Measurements from ENCODE around the gene DENND2C.

The DENND2C gene

GRCh38 chr1:114547076-114547475, 122.8 kb downstream of the DENND2C start:
- H3K36me3 ChIP-seq (ENCODE audit: insufficient read depth, low read length), result no peaks in the 10 kb centered on the region
- no peak overlapping the region for H3K9ac ChIP-seq (ENCODE audit: low read length)
- no peaks in the 10 kb centered on the region for H3K9me3 ChIP-seq (ENCODE audit: low read length)
- no peaks in the 10 kb centered on the region for H4K20me1 ChIP-seq (ENCODE audit: insufficient read depth, low read length)
- H2AFZ ChIP-seq (ENCODE audit: low read length), result no peak overlapping the region
- no peaks in the 10 kb centered on the region for H3K79me2 ChIP-seq (ENCODE audit: insufficient read depth, low read length)
- TF ChIP-seq EZH2 (IDR thresholded peaks at IDR 0.05; ENCODE audit: borderline replicate concordance, low read length), result no peak
- no peaks in the 10 kb centered on the region for H3K27me3 ChIP-seq (ENCODE audit: insufficient read depth, low read length)
- H3K27ac ChIP-seq (ENCODE audit: low read depth, low read length, poor library complexity, severe bottlenecking), result no peak overlapping the region
- no peaks in the 10 kb centered on the region for H3F3A ChIP-seq (ENCODE audit: insufficient read depth, low read length)
- H3K4me1 ChIP-seq (ENCODE audit: insufficient read depth, low read length, severe bottlenecking), result no peaks in the 10 kb centered on the region
- no peak overlapping the region for H3K4me2 ChIP-seq (ENCODE audit: low read length)
- no peak overlapping the region for H3K4me3 ChIP-seq (ENCODE audit: low read depth, low read length, poor library complexity, severe bottlenecking)
- H3K9me2 ChIP-seq (ENCODE audit: low read depth, low read length), result no peaks in the 10 kb centered on the region

- no peak overlapping the region for H3K9ac ChIP-seq (ENCODE audit: low read length)
- H3K27me3 ChIP-seq (ENCODE audit: insufficient read depth, low read length), result no peaks in the 10 kb centered on the region
- no peaks in the 10 kb centered on the region for H3K9me3 ChIP-seq (ENCODE audit: low read length)
- H3K36me3 ChIP-seq (ENCODE audit: insufficient read depth, low read length), result no peaks in the 10 kb centered on the region
- H4K20me1 ChIP-seq (ENCODE audit: insufficient read depth, low read length), result no peaks in the 10 kb centered on the region
- no peaks in the 10 kb centered on the region for H3K4me1 ChIP-seq (ENCODE audit: insufficient read depth, low read length, severe bottlenecking)
- H3K79me2 ChIP-seq (ENCODE audit: insufficient read depth, low read length), result no peaks in the 10 kb centered on the region
- no peak overlapping the region for H3K4me3 ChIP-seq (ENCODE audit: low read depth, low read length, poor library complexity, severe bottlenecking)
- H3K27ac ChIP-seq (ENCODE audit: low read depth, low read length, poor library complexity, severe bottlenecking), result no peak overlapping the region
- H2AFZ ChIP-seq (ENCODE audit: low read length), result no peak overlapping the region
- H3K4me2 ChIP-seq (ENCODE audit: low read length), result no peak overlapping the region
- no peaks in the 10 kb centered on the region for H3F3A ChIP-seq (ENCODE audit: insufficient read depth, low read length)
- TF ChIP-seq, protein P1, sequence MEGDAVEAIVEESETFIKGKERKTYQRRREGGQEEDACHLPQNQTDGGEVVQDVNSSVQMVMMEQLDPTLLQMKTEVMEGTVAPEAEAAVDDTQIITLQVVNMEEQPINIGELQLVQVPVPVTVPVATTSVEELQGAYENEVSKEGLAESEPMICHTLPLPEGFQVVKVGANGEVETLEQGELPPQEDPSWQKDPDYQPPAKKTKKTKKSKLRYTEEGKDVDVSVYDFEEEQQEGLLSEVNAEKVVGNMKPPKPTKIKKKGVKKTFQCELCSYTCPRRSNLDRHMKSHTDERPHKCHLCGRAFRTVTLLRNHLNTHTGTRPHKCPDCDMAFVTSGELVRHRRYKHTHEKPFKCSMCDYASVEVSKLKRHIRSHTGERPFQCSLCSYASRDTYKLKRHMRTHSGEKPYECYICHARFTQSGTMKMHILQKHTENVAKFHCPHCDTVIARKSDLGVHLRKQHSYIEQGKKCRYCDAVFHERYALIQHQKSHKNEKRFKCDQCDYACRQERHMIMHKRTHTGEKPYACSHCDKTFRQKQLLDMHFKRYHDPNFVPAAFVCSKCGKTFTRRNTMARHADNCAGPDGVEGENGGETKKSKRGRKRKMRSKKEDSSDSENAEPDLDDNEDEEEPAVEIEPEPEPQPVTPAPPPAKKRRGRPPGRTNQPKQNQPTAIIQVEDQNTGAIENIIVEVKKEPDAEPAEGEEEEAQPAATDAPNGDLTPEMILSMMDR (IDR thresholded peaks at IDR 0.05; ENCODE audit: low read length), result no peak
- TF ChIP-seq EZH2 (IDR thresholded peaks at IDR 0.05; ENCODE audit: borderline replicate concordance, low read length), result no peak
- H3K9me2 ChIP-seq (ENCODE audit: low read depth, low read length), result no peaks in the 10 kb centered on the region
Observed at GRCh38 chr1:114545796-114546195, 124.1 kb downstream of the DENND2C start.

- no peaks in the 10 kb centered on the region for H3K9me3 ChIP-seq (ENCODE audit: low read length)
- H2AFZ ChIP-seq (ENCODE audit: low read length), result no peak overlapping the region
- no peak for TF ChIP-seq EZH2 (IDR thresholded peaks at IDR 0.05; ENCODE audit: borderline replicate concordance, low read length)
- TF ChIP-seq, protein P1 (IDR thresholded peaks at IDR 0.05; ENCODE audit: low read length), result no peak
- no peaks in the 10 kb centered on the region for H3K79me2 ChIP-seq (ENCODE audit: insufficient read depth, low read length)
- H3K4me1 ChIP-seq (ENCODE audit: insufficient read depth, low read length, severe bottlenecking), result no peaks in the 10 kb centered on the region
- no peaks in the 10 kb centered on the region for H4K20me1 ChIP-seq (ENCODE audit: insufficient read depth, low read length)
- H3K4me2 ChIP-seq (ENCODE audit: low read length), result no peak overlapping the region
- no peaks in the 10 kb centered on the region for H3K36me3 ChIP-seq (ENCODE audit: insufficient read depth, low read length)
- H3K9ac ChIP-seq (ENCODE audit: low read length), result no peak overlapping the region
- no peaks in the 10 kb centered on the region for H3K9me2 ChIP-seq (ENCODE audit: low read depth, low read length)
- no peaks in the 10 kb centered on the region for H3K27me3 ChIP-seq (ENCODE audit: insufficient read depth, low read length)
- H3K4me3 ChIP-seq (ENCODE audit: low read depth, low read length, poor library complexity, severe bottlenecking), result no peak overlapping the region
- H3K27ac ChIP-seq (ENCODE audit: low read depth, low read length, poor library complexity, severe bottlenecking), result no peak overlapping the region
- no peaks in the 10 kb centered on the region for H3F3A ChIP-seq (ENCODE audit: insufficient read depth, low read length)
Observed at GRCh38 chr1:114545315-114545714, 124.5 kb downstream of the DENND2C start.

GRCh38 chr1:114540821-114541220, 129.0 kb downstream of the DENND2C start:
- H4K20me1 ChIP-seq (ENCODE audit: insufficient read depth, low read length), result no peaks in the 10 kb centered on the region
- no peaks in the 10 kb centered on the region for H3K9me3 ChIP-seq (ENCODE audit: low read length)
- no peaks in the 10 kb centered on the region for H3K27me3 ChIP-seq (ENCODE audit: insufficient read depth, low read length)
- H3K36me3 ChIP-seq (ENCODE audit: insufficient read depth, low read length), result no peaks in the 10 kb centered on the region
- H3K4me3 ChIP-seq (ENCODE audit: low read depth, low read length, poor library complexity, severe bottlenecking), result no peak overlapping the region
- H3K27ac ChIP-seq (ENCODE audit: low read depth, low read length, poor library complexity, severe bottlenecking), result no peak overlapping the region
- no peaks in the 10 kb centered on the region for H3K79me2 ChIP-seq (ENCODE audit: insufficient read depth, low read length)
- TF ChIP-seq, protein P1 (IDR thresholded peaks at IDR 0.05; ENCODE audit: low read length), result no peak
- no peak for TF ChIP-seq EZH2 (IDR thresholded peaks at IDR 0.05; ENCODE audit: borderline replicate concordance, low read length)
- H3K4me2 ChIP-seq (ENCODE audit: low read length), result no peak overlapping the region
- H3K9me2 ChIP-seq (ENCODE audit: low read depth, low read length), result no peaks in the 10 kb centered on the region
- no peak overlapping the region for H3K9ac ChIP-seq (ENCODE audit: low read length)
- no peaks in the 10 kb centered on the region for H3F3A ChIP-seq (ENCODE audit: insufficient read depth, low read length)
- no peaks in the 10 kb centered on the region for H3K4me1 ChIP-seq (ENCODE audit: insufficient read depth, low read length, severe bottlenecking)
- no peak overlapping the region for H2AFZ ChIP-seq (ENCODE audit: low read length)

Data from OCI-LY1 (cell line).